ENCODE measurements around the gene ZNF326.

Gene ZNF326, protein sequence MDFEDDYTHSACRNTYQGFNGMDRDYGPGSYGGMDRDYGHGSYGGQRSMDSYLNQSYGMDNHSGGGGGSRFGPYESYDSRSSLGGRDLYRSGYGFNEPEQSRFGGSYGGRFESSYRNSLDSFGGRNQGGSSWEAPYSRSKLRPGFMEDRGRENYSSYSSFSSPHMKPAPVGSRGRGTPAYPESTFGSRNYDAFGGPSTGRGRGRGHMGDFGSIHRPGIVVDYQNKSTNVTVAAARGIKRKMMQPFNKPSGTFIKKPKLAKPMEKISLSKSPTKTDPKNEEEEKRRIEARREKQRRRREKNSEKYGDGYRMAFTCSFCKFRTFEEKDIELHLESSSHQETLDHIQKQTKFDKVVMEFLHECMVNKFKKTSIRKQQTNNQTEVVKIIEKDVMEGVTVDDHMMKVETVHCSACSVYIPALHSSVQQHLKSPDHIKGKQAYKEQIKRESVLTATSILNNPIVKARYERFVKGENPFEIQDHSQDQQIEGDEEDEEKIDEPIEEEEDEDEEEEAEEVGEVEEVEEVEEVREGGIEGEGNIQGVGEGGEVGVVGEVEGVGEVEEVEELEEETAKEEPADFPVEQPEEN
- total RNA-seq = 45.2 to 65.0 (median 45.9) reads per million in 3 experiments

DNA sequence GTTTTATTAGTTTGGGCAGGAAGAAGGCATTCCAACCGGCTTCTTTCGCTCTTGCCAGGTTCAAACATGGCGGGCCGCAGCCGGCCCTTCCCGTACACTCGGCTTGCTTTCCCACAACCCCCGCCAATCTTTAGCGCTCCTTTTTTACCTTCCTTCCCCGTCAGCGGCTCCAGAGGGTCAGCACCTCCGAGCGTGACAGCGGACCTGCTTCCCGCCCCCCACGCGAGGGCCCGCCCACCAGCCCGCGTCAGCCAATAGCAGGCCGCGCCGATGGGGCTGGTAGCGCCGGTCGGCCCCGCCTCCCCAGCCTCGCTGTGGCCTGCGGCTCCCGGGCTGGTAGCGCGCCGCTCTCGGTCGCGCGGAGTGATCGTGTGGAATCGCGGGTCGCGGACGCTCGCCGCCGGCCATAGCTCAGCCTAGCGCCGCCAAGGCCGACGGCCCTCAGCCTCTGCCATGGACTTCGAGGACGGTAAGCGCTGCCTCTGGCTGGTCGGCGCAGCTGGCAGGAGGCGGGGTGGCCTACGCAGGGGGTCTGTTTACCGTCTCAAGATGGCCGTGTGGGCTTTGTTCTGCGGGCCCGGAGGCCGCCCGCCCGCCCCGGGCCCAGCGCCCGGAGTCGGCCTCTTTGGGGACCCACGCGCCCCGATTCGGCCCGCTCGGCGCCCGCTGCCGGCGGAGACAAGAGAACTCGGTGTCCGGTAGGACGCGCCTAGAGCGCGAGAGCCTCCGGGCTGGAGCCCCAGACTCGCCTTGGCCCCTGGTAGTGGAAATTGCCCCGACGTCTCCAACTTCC, at the start of gene ZNF326:
ZNF326 (plus strand) TSS at position 306 of the 793 bp plus-strand sequence; CDS start at position 454, 148 bp downstream.
- DNase-seq = peak; percentile 91

DNA sequence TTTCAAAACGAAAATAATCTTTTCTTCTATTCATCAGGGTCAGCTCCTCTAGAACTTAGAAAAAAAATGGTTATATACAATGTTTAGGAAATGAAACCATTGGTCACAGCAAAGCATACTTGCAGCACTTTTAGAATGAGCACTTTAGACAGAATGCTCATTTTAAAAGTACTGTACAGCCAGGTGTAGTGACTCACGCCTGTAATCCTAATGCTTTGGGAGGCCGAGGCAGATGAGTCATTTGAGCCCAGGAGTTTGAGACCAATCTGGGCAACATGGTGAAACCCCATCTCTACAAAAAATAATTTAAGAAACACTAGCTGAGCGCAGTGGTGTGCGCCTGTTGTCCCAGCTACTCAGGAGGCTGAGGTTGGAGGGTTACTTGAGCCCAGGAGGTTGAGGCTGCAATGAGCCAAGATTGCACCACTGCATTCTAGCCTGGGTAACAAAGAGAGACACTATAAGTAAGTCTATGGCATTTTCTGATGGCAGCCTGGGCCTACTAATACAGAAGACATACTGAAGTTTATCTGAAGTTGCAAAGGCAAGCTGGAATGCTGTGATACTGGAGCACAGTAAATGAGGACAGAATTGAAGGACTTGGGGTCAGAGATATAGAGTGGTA, 48.9 kb upstream of the ZNF326 start:
- no peak for DNase-seq

DNA sequence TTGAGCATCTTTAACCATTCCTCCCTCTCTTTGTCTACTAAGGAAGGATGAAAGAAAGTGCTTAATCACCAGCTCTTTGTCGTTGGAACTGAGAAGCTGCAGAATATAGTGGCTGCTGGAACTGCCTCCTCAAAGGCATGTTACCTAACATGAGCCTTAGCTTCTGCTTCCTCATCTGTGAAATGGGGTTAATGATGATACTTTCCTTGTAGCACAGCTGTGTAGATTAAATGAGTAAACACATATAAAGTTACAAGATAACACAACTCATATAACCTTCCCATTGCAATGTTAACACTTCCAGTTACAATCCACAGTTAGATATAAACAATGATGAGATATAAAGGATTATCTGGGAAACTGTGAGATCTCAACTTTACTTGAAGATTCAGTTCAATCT, 48.4 kb upstream of the ZNF326 start:
- no peak for DNase-seq

DNA sequence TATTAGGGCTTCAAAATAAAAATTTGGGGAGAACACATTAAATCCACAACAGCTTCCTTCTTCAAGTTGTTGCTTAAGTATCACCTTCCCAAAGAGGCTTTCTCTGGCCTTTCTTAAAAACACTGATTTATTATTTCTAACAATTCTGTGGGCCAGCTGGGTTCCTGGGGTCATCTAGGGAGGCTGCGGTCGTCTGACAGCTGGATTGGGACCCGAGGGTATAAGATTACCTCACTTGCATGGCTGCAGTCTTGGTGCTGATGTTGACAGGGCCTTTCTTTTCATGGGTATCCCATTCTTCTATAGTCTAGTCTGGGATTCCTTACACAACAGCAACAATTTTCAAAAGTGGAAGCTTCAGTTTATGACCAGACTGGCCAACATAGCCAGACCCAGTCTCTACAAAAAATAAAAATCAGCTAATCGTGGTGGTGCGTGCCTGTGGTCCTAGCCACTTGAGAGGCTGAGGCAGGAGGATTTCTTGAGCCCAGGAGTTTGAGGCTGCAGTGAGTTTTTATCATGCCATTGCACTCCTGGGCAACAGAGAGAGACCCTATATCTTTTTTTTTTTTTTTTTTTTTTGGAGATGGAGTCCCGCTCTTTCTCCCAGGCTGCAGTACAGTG, 46.1 kb upstream of the ZNF326 start:
- no peak for DNase-seq

DNA sequence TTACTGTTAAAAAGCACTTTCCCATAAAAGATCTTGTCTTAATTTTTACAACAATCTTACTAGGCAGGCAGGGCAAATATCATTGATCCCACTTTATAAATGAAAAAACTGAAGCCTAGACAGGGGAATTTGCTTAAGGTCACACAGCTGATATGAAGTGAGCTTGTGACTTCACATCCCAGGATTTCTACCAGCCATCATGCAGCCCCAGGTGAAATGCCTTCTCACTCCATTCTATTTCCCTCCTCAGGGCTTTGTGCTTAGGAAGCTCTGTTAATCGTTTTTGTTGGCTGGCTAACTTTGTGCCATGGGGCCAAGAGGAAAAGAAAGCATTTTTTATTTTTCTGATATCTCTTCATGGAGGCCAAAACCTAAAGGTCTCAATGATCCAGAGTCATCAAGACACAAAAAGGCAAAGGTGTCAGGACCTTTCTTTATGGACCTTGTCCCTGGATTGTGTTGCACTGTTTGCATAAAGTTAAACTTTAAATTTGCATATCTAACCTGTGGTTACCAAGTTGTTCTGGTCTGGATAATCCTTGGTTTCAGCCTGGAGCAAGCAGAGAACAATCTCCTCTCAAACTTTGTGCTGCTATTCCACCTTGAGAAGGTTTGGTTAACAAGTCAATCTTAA, 44.8 kb upstream of the ZNF326 start:
- no peak for DNase-seq

DNA sequence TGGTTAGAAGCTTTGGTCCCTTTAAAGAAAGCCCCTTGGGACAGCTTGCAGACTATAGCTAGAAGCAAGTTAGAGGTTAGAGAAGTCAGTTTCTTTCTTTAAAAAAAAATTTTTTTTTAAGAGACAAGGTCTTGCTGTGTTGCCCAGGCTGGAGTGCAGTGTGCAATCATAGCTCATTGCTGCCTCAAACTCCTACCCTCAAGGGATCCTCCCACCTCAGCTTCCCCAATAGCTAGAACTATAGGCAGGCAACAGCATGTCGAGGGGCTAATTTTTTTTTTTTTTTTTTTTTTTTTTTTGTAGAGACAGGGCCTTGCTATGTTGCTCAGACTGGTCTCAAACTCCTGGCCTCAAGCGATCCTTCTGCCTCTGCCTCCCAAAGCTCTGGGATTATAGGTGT, 44.2 kb upstream of the ZNF326 start:
- no peak for DNase-seq

DNA sequence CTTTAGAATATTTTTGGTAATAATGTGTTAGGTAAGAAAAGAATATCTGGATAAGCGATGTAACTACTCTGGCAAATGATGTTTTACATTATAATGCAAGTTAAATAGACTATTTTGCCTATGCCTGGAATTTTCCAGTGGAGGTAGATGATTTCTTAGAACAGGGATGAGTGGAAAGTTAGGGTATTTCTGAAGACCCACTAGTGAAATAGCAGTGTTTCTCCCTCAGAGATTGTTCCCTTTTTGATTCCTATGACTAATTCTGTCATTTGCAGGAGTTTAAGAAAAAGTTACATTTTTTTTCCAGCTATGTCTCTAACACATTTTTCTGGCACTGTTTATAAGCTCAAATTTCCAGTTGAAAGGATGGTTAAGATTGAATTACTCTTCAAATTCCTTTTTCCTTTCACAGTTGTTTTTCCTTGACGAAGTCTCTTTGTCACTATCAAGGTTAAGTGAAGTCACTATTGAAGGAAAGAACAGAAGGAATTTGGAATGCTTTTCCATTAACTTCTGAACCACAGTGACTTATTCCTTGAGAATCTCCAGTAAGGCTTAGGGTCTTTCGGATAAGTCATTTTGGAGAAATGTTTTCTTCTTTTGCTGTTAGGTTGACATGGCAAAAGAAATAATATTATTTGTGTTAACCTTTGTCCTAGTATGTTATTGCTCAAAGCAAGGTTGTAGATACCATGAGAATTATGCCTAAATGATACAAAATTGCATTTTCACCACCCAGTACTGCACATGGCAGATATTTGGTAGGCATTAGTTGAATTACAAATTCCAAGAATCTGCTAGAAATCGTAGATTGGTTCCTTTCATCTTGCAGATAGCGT, 42.9 kb upstream of the ZNF326 start:
- DNase-seq = no peak

DNA sequence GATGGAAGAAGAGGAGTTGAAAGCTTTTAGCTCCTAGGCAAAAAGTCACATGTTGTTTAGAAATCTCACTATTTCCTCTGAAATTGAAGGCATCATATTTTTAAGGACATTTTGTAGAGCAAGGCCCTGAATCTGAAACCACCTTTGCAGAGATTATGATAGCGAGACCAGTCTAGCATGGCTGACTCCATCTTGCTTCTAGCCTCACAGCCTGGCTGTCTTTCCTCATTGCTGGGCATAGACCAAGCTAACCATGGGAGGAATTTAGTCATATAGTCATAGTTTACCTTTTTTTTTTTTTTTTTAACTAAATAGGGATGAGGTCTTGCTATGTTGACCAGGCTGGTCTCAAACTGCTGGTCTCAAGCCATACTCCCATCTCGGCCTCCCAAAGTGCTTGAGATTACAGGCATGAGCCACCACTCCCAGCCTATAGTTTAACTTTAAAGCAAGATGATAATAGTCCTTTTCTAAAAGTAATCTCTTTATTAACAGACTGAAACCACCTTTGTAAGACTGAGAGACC, 42.2 kb upstream of the ZNF326 start:
- no peak for DNase-seq

DNA sequence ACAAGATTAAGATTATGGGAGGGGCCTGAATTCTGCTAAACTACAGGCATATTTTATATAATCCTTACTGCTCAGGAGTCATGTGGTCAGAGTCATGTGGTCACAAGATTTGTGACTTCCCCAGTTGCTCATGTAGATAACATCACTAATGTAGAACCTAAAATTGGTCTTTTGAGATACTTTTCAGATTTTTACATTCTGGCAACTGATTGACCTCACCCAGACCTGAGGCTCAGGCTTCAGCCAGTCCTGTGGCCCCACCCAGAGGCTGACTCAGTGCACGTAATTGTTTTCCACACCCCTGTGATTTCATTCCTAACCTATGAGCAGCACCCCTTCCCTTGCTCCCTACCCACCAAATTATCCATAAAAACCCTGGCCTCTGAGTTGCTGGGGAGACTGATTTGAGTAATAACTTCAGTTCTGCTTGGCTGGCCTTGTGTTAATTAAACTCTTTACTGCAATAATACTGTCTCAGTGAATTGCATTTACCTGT, 41.7 kb upstream of the ZNF326 start:
- DNase-seq = peak; percentile 13

DNA sequence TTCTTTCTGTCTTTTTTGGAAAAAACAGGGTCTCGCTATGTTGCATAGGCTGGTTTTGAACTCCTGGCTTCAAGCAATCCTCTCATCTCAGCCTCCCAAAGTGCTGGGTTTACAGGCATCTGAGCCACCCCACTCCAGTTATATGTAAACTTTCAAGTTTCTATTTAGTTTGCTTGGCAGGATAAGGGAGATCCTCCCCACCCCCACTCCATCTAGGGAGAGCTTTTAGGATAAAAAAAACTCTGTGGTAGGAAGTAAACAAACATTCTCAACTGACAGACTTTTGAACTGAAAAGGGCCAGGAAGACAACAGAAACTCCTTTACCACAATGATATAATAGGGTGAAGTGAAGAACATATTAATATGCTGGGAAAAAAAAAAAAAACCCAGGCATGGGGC, 41.0 kb upstream of the ZNF326 start:
- no peak for DNase-seq

DNA sequence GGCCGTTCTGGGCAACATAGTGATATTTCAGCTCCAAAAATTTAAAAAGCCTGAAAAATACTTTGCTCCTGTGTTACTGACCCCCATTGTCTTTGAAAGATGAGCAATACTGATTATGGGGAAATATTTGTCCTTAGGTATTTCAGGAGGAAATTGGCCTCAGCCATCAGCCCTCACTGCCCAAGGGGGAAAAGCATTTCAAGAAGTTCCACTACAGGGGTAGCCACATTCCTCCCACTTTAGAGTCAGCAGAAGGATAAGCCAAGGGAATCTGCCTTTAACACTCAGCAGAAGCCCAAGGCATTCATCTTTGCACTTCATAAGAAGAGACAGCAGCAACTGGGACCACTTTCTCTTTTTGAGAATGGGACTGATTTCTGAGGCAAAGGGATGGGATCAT, 40.5 kb upstream of the ZNF326 start:
- DNase-seq = no peak

DNA sequence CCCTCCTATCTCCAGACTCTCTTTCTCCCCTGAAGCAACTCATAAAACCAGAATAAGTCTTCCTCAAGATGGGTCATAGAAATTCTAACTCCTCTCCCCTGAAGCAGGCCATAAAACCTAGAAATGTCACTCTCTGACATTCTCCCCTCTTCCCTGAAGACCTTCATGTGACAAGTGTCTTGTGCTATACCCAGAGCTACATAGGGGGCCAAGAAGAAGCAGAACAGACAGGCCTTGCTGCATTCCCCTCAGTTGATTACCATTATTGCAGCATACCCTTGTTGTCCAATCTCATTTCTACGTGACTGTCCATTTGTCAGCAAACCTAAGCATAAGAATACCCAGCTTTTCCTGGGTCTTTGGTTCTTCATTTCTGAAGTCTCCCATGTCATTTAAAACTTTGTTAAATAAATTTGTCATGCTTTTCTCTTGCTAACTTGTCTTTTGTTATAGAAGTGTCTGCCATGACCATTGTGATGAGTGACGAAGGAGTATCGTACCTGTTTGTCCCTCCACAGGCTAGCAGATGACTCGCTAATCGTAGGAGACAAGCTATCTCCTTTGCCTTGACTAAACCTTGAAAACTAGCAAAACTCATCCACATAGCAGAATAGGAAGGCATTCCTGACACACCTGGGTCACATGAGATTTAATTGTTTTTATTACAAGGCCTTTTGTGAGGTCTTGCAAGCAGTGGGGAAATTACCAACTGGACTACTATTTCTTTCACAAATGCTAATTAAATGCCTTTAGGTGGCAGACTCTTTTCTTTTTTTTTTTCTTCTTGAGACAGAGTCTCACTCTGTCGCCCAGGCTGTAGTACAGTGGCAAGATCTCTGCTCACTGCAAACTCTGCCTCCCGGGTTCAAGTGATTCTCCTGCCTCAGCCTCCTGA, 39.4 kb upstream of the ZNF326 start:
- DNase-seq = no peak

DNA sequence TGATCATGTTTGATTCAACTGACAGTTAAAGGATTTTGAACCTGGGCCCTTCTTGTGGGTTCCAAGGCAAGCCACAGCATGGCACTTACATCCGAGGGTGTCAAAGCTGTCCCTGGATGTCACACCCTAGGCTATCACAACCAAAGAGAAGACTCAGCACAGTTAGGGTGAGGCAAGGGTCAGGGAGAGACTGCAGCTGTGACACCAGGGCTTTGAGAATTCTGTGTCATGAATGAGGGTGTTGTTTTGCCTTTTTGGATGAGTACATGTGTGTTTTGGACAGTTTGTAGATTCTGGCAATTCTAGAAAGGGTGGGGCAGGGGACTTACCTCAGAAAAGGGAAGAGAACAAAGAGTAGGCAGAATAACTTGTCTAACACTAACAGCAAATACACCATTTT, 37.8 kb upstream of the ZNF326 start:
- peak; percentile 14 for DNase-seq

DNA sequence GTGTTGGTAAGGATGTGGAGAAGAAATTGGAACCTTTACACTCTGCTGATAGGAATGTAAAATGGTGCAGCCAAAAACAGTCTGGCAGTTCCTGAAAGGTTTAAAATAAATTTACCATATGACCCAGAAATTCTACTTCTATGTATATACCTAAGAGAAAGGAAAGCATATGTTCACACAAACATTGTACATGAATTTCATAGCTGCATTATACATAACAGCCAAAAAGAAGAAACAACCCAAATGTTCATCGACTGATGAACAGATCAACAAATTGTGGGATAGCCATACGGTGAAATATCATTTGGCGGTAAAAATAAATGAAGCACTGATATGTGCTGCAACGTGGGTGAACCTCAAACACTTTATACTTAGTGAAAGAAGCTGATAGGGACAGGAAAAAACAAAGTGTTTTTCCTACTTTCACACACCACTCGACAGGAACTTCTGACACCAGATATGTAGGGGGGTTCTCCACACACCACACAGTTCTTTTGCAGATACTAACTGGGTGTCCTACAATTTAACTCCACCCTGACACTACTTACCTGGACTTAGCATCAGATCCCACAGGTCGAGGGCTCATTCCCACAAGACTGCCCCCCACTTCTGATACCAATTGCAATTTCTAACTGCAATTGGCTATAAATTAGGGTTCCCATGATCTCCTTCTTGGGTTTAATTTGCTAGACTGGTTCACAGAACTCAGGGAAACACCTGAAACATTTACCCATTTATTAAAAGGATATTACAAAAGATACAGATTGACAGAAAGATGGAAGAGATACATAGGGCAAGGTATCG, 35.9 kb upstream of the ZNF326 start:
- DNase-seq = no peak

DNA sequence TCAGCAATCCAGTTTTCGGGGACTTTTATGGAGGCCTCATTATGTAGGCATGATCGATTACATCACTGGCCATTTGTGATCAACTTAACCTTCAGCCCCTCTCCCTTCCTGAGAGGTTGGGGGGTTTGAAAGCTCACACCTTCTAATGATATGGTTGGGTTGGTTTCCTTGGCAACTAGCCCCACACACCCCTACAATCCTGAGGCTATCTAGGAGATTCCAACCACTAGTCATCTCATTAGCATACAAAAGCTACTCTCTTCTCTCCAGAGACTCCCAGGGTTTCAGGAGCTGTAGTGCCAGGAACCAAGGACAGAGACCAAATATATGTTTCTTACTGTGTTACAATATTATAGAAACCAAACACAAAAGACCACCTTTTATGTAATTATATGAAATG, 35.2 kb upstream of the ZNF326 start:
- no peak for DNase-seq

DNA sequence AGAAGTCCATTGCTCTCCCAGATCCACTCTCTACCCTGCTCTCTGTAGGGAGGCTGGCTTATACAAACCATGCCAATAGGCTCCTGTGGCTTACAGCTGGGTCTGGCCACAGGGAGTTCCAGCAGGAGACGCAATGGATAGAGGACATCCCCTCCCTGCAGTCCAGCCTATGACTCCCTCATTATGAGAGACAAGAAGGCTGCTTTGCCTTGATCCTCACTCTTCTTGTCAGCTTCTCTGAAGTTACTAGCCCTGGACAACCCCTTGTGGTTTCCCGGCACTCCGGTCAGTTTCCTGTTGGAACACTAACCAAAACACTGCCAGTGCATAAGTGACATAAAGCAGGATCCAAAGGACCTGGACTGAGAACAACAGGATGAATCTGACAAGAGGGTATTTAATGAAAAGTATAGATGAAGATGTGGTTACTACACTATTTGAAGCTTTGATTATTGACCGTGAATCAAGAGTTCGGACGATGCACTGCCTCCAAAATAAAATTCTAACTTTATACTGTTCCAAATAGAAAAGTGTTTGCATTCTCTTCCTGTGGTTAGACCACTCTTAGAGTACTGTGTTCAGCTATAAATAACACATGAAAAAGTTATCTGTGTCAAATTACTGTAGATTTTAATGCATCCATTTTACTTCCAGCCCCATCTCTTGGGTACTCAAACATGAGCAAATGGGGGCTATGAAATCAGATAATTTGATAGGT, 32.7 kb upstream of the ZNF326 start:
- DNase-seq = no peak

DNA sequence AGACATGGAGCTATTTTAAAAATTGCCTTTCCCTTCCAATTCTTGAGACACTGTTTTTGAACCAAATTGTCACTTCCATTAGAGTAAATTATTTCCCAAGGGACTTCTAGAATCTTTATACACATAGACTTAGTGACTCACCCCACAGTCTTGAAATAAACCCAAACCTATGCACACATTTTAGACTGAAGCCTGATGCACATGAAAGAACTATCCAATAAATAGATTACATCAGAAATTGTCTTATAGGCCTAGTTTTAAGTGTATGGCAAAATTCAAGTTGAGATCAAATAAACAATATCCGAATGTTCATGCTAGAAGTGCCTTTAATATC, 32.2 kb upstream of the ZNF326 start:
- DNase-seq = no peak

DNA sequence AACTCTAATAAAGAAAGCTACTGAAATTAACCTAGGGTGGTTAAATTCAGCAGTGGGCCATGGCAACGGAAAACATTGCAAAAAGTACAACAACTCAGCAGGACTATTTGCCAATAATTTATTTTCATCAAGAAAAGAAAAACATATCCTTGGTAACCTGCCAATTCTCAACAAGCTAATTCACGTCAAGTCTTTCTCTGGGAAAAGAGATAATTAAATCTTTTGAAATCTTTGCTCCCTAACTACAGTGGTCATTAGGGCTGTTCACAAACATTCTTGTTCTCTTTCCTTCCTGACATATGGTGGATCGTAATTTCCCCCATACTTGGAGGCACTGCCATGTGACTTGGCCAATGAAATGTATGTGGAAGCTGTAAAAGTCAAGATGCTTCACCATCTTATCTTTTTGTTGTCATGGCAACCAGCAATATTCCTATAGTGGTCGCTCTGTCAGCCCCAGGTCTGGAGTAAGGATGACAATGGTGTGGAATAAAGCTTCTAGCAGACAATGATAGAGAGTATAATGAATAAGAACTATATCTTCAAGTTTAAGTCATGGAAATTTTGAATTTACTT, 29.6 kb upstream of the ZNF326 start:
- no peak for DNase-seq

All from central memory CD4-positive, alpha-beta T cell (primary cell).